Neural crest cell (in vitro differentiated cells): ENCODE measurements around the gene DYSF. TPM values are rescaled to one million over a fixed set of nuclear protein-coding genes. Genes with fewer than 3 reads are reported as not detected.

Source experiments
- DNase-seq: peaks from one replicate; pipeline ENCODE4 v3.0.0; 2021; ENCODE audit warnings: low read depth, mixed read lengths, low spot score
- H3K27ac Mint-ChIP-seq: one replicate; pipeline ENCODE4 v1.8.0; 2021; ENCODE audit warnings: mild to moderate bottlenecking, mixed read lengths; ENCODE audit not compliant: unreplicated experiment
- H3K27me3 Mint-ChIP-seq: 2 replicates; pipeline ENCODE4 v1.8.0; 2021; ENCODE audit warnings: low read depth, mild to moderate bottlenecking, mixed read lengths
- H3K36me3 Mint-ChIP-seq: 2 replicates; pipeline ENCODE4 v1.8.0; 2021; ENCODE audit warnings: low read depth, mild to moderate bottlenecking, mixed read lengths
- H3K4me1 Mint-ChIP-seq: 2 replicates; pipeline ENCODE4 v1.8.0; 2021; ENCODE audit warnings: mixed read lengths
- H3K4me3 Mint-ChIP-seq: one replicate; pipeline ENCODE4 v1.8.0; 2021; ENCODE audit warnings: mild to moderate bottlenecking, mixed read lengths
- H3K9me3 Mint-ChIP-seq: 2 replicates; pipeline ENCODE4 v1.8.0; 2021; ENCODE audit warnings: mixed read lengths
- total RNA-seq: library from RNA; stranded (reverse); gene quantifications from 2 replicates; pipeline ENCODE4 v1.2.1, GENCODE V29; 2021
- TF ChIP-seq, protein P1 (sequence below): fragments of 200-600 bp; sonication (generic); conservative IDR thresholded peaks from 2 replicates; pipeline ENCODE4 v1.5.0; 2021; ENCODE audit warnings: antibody characterized with exemption, mild to moderate bottlenecking

Gene DYSF
- total RNA-seq, 1 donor from 2014 or later = 2.2 TPM

DNA sequence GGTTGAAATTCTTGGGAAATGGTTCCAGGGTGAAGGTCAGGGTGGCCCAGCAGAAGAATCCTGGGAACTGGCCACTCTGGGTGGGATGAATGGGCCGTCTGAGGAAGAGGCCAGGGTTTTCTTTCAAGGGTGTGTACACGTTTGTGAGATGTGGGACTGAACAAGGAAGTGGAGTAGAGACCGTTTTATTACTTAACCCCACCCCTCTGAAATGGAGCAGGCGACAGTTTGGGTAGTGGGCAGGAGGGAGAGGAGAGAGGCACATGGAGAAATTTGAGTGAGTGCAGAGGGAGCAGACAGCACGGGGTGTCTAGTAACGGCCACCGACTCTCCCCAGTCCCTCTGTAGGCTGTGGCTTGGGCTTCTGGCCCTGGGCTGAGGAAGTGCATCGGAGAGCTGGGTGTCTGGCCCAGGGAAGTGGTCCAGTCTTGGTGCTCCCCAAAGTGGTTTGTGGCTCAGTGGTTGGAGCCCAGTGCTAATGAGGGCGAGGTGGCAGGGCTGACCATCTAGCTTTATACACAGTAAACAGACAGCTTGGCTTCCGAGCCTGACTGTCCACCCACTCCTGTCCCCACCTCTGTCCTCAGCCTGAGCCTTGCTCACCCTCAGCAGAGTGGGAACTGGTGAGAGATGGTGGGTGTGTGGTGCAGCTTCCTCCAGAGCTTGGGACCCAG is 135.3 kb downstream of the DYSF start:
- H3K4me1 Mint-ChIP-seq = peaks cover 47% of the 10 kb centered on the region
- no peaks in the 10 kb centered on the region for H3K9me3 Mint-ChIP-seq
- no peak for DNase-seq
- H3K4me3 Mint-ChIP-seq = no peak overlapping the region
- peak overlapping the region; percentile 75 for H3K27ac Mint-ChIP-seq
- H3K36me3 Mint-ChIP-seq = no peaks in the 10 kb centered on the region
- TF ChIP-seq, protein P1, sequence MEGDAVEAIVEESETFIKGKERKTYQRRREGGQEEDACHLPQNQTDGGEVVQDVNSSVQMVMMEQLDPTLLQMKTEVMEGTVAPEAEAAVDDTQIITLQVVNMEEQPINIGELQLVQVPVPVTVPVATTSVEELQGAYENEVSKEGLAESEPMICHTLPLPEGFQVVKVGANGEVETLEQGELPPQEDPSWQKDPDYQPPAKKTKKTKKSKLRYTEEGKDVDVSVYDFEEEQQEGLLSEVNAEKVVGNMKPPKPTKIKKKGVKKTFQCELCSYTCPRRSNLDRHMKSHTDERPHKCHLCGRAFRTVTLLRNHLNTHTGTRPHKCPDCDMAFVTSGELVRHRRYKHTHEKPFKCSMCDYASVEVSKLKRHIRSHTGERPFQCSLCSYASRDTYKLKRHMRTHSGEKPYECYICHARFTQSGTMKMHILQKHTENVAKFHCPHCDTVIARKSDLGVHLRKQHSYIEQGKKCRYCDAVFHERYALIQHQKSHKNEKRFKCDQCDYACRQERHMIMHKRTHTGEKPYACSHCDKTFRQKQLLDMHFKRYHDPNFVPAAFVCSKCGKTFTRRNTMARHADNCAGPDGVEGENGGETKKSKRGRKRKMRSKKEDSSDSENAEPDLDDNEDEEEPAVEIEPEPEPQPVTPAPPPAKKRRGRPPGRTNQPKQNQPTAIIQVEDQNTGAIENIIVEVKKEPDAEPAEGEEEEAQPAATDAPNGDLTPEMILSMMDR = no peak
- peaks cover 17% of the 10 kb centered on the region for H3K27me3 Mint-ChIP-seq

DNA sequence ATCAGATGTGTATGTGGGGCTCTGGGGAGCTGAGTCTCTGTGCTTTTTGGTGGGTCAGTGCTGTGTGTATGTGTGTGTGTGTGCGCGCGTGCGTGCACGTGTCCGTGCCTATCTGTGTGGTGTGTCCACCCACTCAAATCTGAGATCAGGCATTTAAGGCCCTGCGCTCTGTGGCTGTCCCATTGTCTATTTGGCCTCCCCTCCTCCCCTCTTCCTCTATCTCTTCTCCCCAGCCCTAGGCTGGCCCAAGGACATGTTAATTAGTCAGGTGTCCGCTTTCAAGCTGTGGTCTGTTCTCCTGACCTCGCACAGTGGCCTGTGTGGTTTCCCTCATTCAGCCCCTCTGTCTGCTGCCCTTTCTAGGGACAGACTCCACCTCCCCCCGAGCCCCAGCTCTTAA is 136.4 kb downstream of the DYSF start:
- Mint-ChIP-seq H3K36me3 (no peaks in the 10 kb centered on the region), H3K27me3 (peaks cover 22% of the 10 kb centered on the region), H3K4me3 (no peak overlapping the region), H3K9me3 (no peaks in the 10 kb centered on the region), H3K27ac (peak overlapping the region; percentile 44), H3K4me1 (peaks cover 52% of the 10 kb centered on the region)
- no peak for DNase-seq
- TF ChIP-seq, protein P1 = no peak

DNA sequence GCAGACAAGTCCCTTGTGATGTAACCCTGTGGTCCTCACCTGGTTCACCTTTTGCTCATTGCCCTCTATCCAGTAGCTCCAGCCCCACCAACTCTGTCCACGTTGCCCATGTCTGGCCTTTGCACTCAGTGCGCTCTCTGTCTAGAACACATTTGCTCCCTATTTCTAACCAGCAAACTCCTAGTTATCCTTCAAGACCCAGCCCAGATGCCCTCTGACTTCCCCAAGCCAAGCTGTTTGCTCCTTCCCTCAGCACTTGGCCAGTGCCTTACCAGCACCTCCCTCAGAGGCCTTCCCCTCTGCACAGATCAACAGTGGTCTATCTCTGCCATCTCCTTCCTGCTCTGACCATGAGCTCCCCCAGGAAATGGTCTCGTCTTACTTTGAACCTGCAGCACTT is 137.7 kb downstream of the DYSF start:
- no peaks in the 10 kb centered on the region for H3K9me3 Mint-ChIP-seq
- peaks cover 21% of the 10 kb centered on the region for H3K27me3 Mint-ChIP-seq
- H3K4me1 Mint-ChIP-seq = peaks cover 65% of the 10 kb centered on the region
- no peak overlapping the region for H3K27ac Mint-ChIP-seq
- TF ChIP-seq, protein P1 = no peak
- no peaks in the 10 kb centered on the region for H3K36me3 Mint-ChIP-seq
- DNase-seq = no peak
- no peak overlapping the region for H3K4me3 Mint-ChIP-seq

DNA sequence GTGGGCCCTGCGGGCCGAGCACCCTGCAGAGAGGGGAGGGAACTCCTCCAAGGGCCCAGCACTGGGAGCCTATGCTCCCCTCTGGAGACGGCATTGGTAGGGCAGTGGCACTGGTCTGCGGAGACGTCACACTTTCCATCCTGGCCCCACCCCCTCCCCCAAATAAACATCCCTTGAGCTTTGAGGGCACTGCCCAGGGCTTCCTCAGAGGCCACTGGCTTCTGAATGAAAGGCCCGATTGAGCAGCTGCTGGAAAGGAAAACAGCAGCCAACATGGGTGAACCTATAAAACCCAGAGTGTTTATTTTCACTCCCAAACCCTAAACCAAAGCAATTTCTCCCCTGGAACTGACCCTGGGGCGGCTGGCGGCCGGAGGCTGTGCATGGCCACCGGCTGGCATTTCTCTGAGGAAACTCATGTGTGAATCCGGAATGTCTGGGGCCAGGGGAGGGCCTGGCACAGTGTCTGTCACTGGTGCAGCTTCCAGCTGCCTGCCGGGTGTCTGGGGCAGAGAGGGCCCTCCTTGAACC is 138.9 kb downstream of the DYSF start:
- Mint-ChIP-seq H3K4me1 (peaks cover 76% of the 10 kb centered on the region), H3K4me3 (no peak overlapping the region), H3K36me3 (no peaks in the 10 kb centered on the region), H3K27me3 (peaks cover 21% of the 10 kb centered on the region), H3K27ac (no peak overlapping the region), H3K9me3 (no peaks in the 10 kb centered on the region)
- TF ChIP-seq, protein P1 = no peak
- DNase-seq = no peak

DNA sequence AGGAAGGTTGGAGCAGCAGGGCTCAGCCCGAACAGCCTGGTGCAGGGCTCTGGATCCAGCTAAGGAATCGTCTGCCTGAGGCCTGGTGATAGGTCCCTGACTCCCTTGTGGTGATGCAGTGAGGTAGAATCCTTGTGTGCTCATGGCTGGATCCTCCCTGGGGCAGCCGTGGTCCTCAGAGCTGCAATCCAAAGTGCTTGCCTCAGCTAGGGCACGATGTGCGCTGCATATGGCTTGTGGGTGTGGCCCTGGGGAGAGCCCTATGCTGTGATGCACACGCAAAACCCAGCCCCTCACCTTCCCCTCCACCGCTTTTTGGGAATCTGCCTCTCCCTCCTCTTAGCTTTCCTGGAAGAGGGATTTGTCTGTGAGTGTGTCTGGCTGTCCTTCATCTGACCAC is 142.2 kb downstream of the DYSF start:
- TF ChIP-seq, protein P1 = no peak
- H3K9me3 Mint-ChIP-seq = no peaks in the 10 kb centered on the region
- peak; percentile 33 for DNase-seq
- H3K4me1 Mint-ChIP-seq = peaks cover 65% of the 10 kb centered on the region
- H3K27ac Mint-ChIP-seq = peak overlapping the region; percentile 96
- H3K4me3 Mint-ChIP-seq = peak overlapping the region; percentile 59
- peaks cover 35% of the 10 kb centered on the region for H3K27me3 Mint-ChIP-seq
- H3K36me3 Mint-ChIP-seq = no peaks in the 10 kb centered on the region
